GM23338 (cell line): ENCODE results near the gene TRIAP1.

Experiments used
- CTCF ChIP-seq, 2 experiments: fragments of 200-600 bp in 1 of 2; sonication (generic) in 1 of 2; conservative IDR thresholded peaks; 2 replicates each; pipeline versions ENCODE4 v1.5.1 to v1.6.1; 2016 to 2017; ENCODE audit warnings: antibody characterized with exemption in 2 of 2, low read depth in 2 of 2, mild to moderate bottlenecking in 2 of 2, moderate library complexity in 1 of 2
- EZH2 ChIP-seq: fragments of 200-600 bp; sonication (generic); IDR thresholded peaks from one replicate; pipeline ENCODE4 v1.8.0; 2017; ENCODE audit warnings: antibody characterized with exemption, mild to moderate bottlenecking, low read depth; ENCODE audit not compliant: unreplicated experiment
- EZH2phosphoT487 ChIP-seq: fragments of 200-600 bp; sonication (generic); IDR thresholded peaks from one replicate; pipeline ENCODE4 v1.8.1; 2018; ENCODE audit warnings: antibody characterized with exemption; ENCODE audit not compliant: unreplicated experiment
- POLR2AphosphoS5 ChIP-seq: IDR thresholded peaks from 2 replicates; pipeline ENCODE4 v1.6.1; 2016; ENCODE audit warnings: antibody characterized with exemption, low read depth

GRCh38 chr12:120402217-120402616 is 44.0 kb downstream of the TRIAP1 start:
- TF ChIP-seq EZH2 (no peak), CTCF (conservative IDR thresholded peaks at IDR 0.05; ENCODE audit: low read depth in 2 of 2) (no peak), EZH2phosphoT487 (no peak), POLR2AphosphoS5 (0 out of 2 replicates have a peak, but pooled peaks have one; percentile 23)
